ENCODE results near the gene DLG2.

Gene DLG2

DNA sequence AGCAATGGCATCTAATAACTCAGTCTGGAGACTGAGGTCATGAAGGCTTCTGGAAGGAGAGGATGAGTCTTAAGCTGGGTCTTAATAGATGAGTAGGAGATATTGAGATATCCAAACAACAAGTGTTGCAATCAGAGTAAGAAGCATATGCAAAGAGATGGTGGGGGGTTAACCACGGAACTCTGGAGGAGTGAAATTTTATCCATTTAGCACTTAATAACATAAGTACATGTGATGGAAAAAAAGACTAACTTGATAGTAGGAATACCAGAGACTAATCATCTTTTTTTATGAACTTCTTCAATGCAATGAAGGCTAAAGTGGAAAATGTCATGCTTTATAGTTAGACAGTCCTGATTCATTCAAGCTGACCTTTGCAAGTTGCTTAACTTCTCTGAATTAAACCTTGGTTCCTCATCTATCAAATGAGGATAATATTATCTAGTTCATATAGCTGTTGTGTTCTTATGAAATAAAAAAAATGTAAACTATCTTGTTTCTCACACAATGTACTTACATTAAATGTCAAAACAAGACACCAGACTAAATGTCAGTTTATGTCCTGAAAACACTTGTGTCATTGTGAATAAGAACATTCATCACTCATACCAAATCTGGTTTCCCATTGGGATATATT lies 1937.9 kb downstream of the DLG2 start:
- TF ChIP-seq, protein P1, sequence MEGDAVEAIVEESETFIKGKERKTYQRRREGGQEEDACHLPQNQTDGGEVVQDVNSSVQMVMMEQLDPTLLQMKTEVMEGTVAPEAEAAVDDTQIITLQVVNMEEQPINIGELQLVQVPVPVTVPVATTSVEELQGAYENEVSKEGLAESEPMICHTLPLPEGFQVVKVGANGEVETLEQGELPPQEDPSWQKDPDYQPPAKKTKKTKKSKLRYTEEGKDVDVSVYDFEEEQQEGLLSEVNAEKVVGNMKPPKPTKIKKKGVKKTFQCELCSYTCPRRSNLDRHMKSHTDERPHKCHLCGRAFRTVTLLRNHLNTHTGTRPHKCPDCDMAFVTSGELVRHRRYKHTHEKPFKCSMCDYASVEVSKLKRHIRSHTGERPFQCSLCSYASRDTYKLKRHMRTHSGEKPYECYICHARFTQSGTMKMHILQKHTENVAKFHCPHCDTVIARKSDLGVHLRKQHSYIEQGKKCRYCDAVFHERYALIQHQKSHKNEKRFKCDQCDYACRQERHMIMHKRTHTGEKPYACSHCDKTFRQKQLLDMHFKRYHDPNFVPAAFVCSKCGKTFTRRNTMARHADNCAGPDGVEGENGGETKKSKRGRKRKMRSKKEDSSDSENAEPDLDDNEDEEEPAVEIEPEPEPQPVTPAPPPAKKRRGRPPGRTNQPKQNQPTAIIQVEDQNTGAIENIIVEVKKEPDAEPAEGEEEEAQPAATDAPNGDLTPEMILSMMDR (conservative IDR thresholded peaks at IDR 0.05; ENCODE audit: low read depth, low read length), result no peak
- no peak for DNase-seq (ENCODE audit: low read depth)
- no peak overlapping the region for H3K4me3 ChIP-seq (ENCODE audit: low read length)

DNA sequence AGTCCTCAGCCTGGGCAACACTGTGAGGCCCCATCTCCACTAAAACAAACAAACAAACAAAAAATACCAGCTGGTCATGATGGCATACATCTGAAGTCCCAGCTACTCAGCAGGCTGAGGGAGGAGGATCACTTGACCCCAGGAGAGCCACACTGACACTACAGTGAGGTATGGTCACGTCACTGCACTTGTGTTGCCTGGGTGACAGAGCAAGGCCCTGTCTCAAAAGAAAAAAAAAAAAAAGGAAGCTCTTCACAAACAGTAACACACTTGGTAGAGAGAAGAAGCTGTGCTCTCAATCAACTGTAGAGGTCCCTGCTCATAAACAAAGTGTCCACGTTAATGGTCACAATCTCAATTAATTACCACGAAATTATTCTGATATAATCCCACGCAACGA lies 1939.4 kb downstream of the DLG2 start:
- no peak for DNase-seq (ENCODE audit: low read depth)
- TF ChIP-seq, protein P1 (conservative IDR thresholded peaks at IDR 0.05; ENCODE audit: low read depth, low read length), result no peak
- no peak overlapping the region for H3K4me3 ChIP-seq (ENCODE audit: low read length)

DNA sequence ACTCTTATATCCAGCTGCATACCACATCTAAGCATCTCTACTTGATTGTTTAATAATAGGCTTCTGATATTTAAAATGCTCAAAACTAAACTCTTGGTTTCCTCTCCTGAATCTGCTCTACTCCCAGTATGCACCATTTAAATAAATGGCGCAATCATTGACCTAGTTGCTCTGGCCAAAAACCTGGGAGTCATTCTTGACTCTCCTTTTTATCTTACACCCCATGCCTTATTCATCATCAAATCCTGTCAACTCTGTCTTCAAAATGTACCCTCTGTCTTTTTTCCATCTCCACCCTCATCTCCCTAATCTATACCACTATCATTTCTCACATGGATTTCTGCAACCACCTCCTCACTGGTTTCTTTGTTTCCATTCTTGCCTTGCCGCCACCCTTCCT lies 1941.4 kb downstream of the DLG2 start:
- no peak for DNase-seq (ENCODE audit: low read depth)
- TF ChIP-seq, protein P1 (conservative IDR thresholded peaks at IDR 0.05; ENCODE audit: low read depth, low read length), result no peak
- no peak overlapping the region for H3K4me3 ChIP-seq (ENCODE audit: low read length)

DNA sequence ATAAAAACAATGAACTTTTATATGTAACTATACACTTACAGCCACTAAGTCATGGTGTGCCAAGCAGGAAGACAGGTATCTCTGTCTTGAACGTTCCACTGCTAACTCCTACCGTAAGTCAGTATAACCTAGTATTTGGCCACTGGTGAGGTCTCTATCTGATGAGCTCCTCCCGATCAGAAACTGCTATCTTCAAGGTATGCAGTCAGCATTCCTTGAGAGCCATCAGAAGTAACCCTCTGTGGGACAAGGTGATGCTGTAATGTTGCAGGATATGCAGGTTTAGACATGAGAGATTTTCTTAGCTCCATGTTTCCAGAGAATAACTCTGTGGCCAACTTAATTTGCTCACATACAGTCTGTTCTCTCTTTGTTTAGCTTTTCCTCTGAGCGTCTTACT lies 1943.1 kb downstream of the DLG2 start:
- no peak for DNase-seq (ENCODE audit: low read depth)

DNA sequence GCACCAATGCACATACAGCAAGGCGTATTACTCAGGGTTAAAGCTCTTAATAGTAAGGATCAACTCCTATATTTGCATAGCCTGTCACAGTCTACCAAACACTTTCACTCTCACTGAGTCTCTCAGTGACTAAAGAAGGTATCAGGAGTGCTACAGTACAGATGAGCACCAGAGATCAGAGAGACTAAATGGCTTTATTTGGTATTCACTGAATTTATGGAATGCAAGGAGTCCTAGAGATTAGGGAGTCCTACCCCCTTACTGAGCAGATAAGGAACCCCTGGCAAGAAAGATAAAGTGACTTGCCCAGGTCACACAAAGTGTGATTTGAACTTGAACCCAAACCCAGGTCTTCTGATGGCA lies 1944.6 kb downstream of the DLG2 start:
- TF ChIP-seq, protein P1 (conservative IDR thresholded peaks at IDR 0.05; ENCODE audit: low read depth, low read length), result no peak
- H3K4me3 ChIP-seq (ENCODE audit: low read length), result no peak overlapping the region
- DNase-seq (ENCODE audit: low read depth), result no peak

More for the DNA sequence above, 1943.1 kb downstream of the DLG2 start:
- TF ChIP-seq, protein P1 (conservative IDR thresholded peaks at IDR 0.05; ENCODE audit: low read depth, low read length), result no peak
- no peak overlapping the region for H3K4me3 ChIP-seq (ENCODE audit: low read length)

DNA sequence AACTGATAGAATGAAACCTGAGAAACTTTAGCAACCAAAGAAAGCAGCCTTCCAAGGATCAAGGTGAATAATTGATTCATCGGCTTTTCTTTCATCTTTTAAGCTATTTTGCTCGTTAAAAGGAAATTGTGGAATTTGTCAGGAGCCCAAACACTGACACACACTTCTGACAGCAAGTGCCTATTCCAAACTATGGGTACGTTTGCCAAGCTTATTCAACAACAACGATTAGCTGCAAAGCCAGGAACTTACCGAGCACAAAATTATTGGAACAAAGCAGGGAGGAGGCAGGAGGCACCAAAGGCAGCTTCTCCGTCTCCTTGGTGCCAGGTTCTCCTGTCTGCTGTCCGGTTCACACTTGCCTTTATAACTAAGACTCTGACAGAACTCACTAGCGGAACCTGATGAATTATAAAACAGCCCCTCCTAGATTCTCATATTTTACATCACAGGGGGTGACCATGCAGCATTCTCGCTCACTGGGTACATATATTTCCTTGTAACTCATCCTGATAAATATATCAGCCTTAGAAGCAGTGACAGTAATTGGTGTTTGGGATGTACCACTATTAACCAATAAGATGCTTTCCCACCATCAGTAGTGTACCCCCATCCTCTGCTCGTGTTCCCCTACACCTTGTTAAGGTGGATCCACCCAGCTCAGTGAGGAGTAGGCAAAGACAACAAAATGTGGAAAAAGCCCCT lies 1945.1 kb downstream of the DLG2 start:
- DNase-seq (ENCODE audit: low read depth), result no peak
- TF ChIP-seq, protein P1 (conservative IDR thresholded peaks at IDR 0.05; ENCODE audit: low read depth, low read length), result no peak
- H3K4me3 ChIP-seq (ENCODE audit: low read length), result peak overlapping the region; percentile 50
